Measurements from ENCODE around the gene RSRP1. TPM values are rescaled to one million over a fixed set of nuclear protein-coding genes. Genes with fewer than 3 reads are reported as not detected.

Gene RSRP1
- total and polyA plus RNA-seq, 2 of the 8 experiments (the other 6 are each of a cell fraction or from before 2014, with no cell fraction given), result 32.9 to 59.4 TPM

GRCh38 chr1:25219661-25220251 is 27.5 kb downstream of the RSRP1 start:
- H3K18ac ChIP-seq (ENCODE audit: extremely low read depth, low read length), result no peak overlapping the region
- no peak for TF ChIP-seq CHD2 (IDR thresholded peaks at IDR 0.05; ENCODE audit: low read length)
- H3K14ac ChIP-seq (ENCODE audit: insufficient read length), result no peak overlapping the region
- H3K4me3 ChIP-seq (ENCODE audit: extremely low read depth in 1 of 4, insufficient read depth in 2 of 4, low read depth in 3 of 4, low read length in 4 of 4), result no peak overlapping the region
- H3K79me2 ChIP-seq (ENCODE audit: control insufficient read depth in 1 of 2, insufficient read depth in 2 of 2, low read length in 2 of 2), result no peaks in the 10 kb centered on the region
- H2BK15ac ChIP-seq (ENCODE audit: low read length), result no peak overlapping the region
- H3K27ac ChIP-seq (ENCODE audit: low read depth, low read length), result no peak overlapping the region
- H3K36me3 ChIP-seq (ENCODE audit: control insufficient read depth in 2 of 4, insufficient read depth in 4 of 4, low read length in 3 of 4), result peaks cover 5 to 32% (median 10%) of the 10 kb centered on the region in 4 experiments
- no peak overlapping the region for H3K4ac ChIP-seq (replicated peaks; ENCODE audit: insufficient read length, low read depth, low read length)
- no peak for FAIRE-seq
- no peak overlapping the region for H3K9ac ChIP-seq (replicated peaks in 1 of 4; ENCODE audit: extremely low read depth in 1 of 4, low read depth in 3 of 4, low read length in 3 of 4)
- no peak overlapping the region for H4K5ac ChIP-seq (ENCODE audit: insufficient read length, low read depth, low read length)
- DNase-seq (ENCODE audit: low read depth in 1 of 2, low spot score in 2 of 2), result no peak
- H3K9me3 ChIP-seq (ENCODE audit: insufficient read depth in 2 of 2, low read depth in 1 of 2, low read length in 1 of 2), result no peaks in the 10 kb centered on the region
- ChIA-PET POLR2A (ENCODE audit: partially characterized antibody) (interaction anchor here (1.3 to 2.4 kb wide), 2 partner anchors 12 to 17 kb away, joined by 3 to 11 read pairs; partner anchors contain the start of gene SYF2), CTCF (ENCODE audit: partially characterized antibody) (interaction anchor here (0.9 to 1.1 kb wide), 2 partner anchors 15 to 168 kb away, joined by 3 read pairs; no protein-coding TSS in a partner anchor)
- H3K4me1 ChIP-seq (replicated peaks in 1 of 4; ENCODE audit: control insufficient read depth in 3 of 4, insufficient read depth in 4 of 4, low read length in 3 of 4), result no peaks in the 10 kb centered on the region
- no peak overlapping the region for H4K91ac ChIP-seq (replicated peaks; ENCODE audit: insufficient read length, low read length)
- H2AK5ac ChIP-seq (ENCODE audit: low read depth, low read length), result no peak overlapping the region
- no peak overlapping the region for H3K56ac ChIP-seq (replicated peaks; ENCODE audit: insufficient read length, low read depth, low read length)
- H3K27me3 ChIP-seq (replicated peaks in 1 of 4; ENCODE audit: control insufficient read depth in 3 of 4, extremely low read depth in 1 of 4, insufficient read depth in 3 of 4, low read length in 3 of 4), result no peaks in the 10 kb centered on the region
- H2BK5ac ChIP-seq (ENCODE audit: low read depth, low read length), result no peak overlapping the region
- H2BK20ac ChIP-seq (ENCODE audit: low read length), result no peak overlapping the region
- no peak overlapping the region for H2BK12ac ChIP-seq (ENCODE audit: low read depth, low read length)
- H3K23ac ChIP-seq (ENCODE audit: insufficient read length), result no peak overlapping the region
- WGBS, 2 experiments (ENCODE audit: extremely low coverage in 1 of 2, insufficient coverage in 1 of 2, insufficient read length in 1 of 2, insufficient replicate concordance in 2 of 2, low coverage in 1 of 2, low lambda C conversion rate in 2 of 2, missing lambda C conversion rate in 1 of 2), result 96% methylated on average over 9 of the region's 9 CpGs; no CpG with 5 or more reads in 1 of the 2 experiments
- H2AFZ ChIP-seq (ENCODE audit: low read length), result no peak overlapping the region
- H3K4me2 ChIP-seq (ENCODE audit: insufficient read depth in 1 of 2, low read depth in 2 of 2, low read length in 2 of 2), result no peak overlapping the region
- H4K8ac ChIP-seq (ENCODE audit: extremely low read depth, insufficient read depth, low read length), result no peak overlapping the region
- H4K20me1 ChIP-seq (replicated peaks in 1 of 2; ENCODE audit: control insufficient read depth in 1 of 2, insufficient read depth in 2 of 2, low read length in 2 of 2), result no peaks in the 10 kb centered on the region
- no peaks in the 10 kb centered on the region for H3K23me2 ChIP-seq (ENCODE audit: low read depth, low read length)
- H2BK120ac ChIP-seq (replicated peaks; ENCODE audit: low read depth, low read length), result no peak overlapping the region
- no peaks in the 10 kb centered on the region for H3K79me1 ChIP-seq (ENCODE audit: low read depth, low read length)
